ENCODE measurements around the gene ZBTB44. TPM values are rescaled to one million over a fixed set of nuclear protein-coding genes. Genes with fewer than 3 reads are reported as not detected.

ZBTB44 gene
- polyA plus RNA-seq, 1 of the 3 experiments (the other 2 are of a cell fraction) = 5.0 TPM

DNA sequence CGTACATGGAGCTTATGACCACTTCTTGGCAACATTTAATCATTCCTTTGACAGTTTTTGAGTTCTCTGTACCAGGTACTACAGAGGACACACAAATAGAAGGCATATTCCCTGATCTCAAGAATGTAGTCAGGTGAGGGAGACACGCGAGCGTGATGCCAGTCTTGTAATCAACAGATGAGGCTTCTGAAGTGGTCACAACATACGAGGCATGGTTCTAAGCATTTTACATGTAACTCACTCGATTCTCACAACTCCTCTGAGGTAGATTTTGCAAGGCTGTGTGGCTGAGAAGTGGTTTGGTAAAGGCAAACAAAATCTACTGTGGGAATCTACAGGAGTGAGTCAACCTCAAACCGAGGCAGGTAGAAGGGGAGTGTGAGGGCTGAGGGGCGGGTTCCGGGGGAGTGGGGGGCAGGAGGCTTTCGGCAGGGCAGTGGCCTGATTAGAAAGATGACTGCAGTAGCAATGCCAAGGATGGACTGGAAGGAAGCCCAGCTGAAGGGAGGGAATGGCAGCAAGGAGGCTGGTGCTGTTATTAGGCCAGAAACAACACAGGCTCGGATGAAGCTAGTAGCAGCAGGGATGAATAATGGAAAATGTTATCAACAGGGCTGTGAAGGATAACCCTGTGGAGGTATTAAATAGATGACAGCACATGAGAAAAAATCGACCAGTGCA is 91.3 kb downstream of the ZBTB44 start:
- H3K4me3 ChIP-seq (ENCODE audit: low read depth in 2 of 2, low read length in 1 of 2) = no peak overlapping the region
- TF ChIP-seq RFX5 (IDR thresholded peaks at IDR 0.05; ENCODE audit: low read length) = no peak
- TF ChIP-seq GATA2 (CRISPR knock-in tag; IDR thresholded peaks at IDR 0.05) = no peak
- no peak for TF ChIP-seq RXRA (IDR thresholded peaks at IDR 0.05; ENCODE audit: borderline replicate concordance, low read depth)
- no peak overlapping the region for H2AFZ ChIP-seq (ENCODE audit: low read depth)
- WGBS (ENCODE audit: low lambda C conversion rate) = 93% methylated on average over 12 of the region's 12 CpGs
- H3K9me2 ChIP-seq = no peaks in the 10 kb centered on the region
- no peaks in the 10 kb centered on the region for H4K20me1 ChIP-seq (ENCODE audit: insufficient read depth)
- no peaks in the 10 kb centered on the region for H3K4me1 ChIP-seq (ENCODE audit: control insufficient read depth in 1 of 2, insufficient read depth in 2 of 2, low read depth in 1 of 2, low read length in 1 of 2)
- H3F3A ChIP-seq (replicated peaks; ENCODE audit: insufficient read depth) = no peaks in the 10 kb centered on the region
- no peak overlapping the region for H3K27ac ChIP-seq (ENCODE audit: low read depth in 2 of 2, low read length in 1 of 2)
- H3K9me3 ChIP-seq = no peaks in the 10 kb centered on the region
- no peak overlapping the region for H3K4me2 ChIP-seq
- H3K9ac ChIP-seq = no peak overlapping the region
- no peaks in the 10 kb centered on the region for H3K27me3 ChIP-seq (ENCODE audit: insufficient read depth)
- ChIA-PET POLR2A (no interaction called here), CTCF (interaction anchor here (3.3 kb wide), 1 partner anchor 11 kb away, joined by 13 read pairs; no protein-coding TSS in a partner anchor)
- no peak for DNase-seq
- H3K79me2 ChIP-seq (ENCODE audit: insufficient read depth) = no peaks in the 10 kb centered on the region
- H3K36me3 ChIP-seq (replicated peaks in 1 of 2; ENCODE audit: control insufficient read depth in 1 of 2, insufficient read depth in 2 of 2, low read length in 1 of 2) = no peaks in the 10 kb centered on the region

DNA sequence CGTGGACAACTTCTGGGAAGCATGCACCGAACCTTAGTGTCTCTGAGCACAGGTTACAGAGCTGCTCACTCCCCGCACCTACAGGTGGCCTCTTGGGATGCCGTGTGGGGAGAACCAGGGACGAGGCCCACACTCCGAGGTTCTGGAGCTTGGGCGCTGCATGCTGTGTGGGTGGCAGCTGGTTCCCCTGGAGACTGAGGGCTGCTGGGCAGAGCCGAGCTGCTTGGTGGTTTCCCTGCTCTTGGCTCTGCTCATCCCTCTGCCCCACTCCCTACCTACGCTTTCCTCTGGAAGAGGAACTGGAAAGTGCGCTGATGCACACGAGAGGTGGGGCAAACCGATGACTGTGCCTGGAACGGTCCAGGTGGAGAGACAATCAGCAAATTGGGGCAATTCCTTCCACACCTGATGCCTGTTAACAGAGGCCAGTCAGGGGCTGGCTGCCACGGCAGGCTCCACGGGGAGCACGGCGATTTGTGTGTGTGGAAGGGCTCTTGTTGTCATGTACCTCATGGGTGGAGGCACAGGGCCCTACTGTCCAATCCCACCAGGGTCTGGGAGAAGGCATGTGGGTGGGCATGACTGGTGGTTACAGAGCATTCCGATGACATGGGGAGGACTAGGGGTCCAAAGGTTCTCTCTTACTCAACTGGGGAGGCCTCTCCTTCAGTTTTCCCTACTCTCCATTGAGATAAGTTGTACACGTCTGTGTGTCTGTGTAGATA is 94.2 kb downstream of the ZBTB44 start:
- no peaks in the 10 kb centered on the region for H3K9me3 ChIP-seq
- H3K27me3 ChIP-seq (ENCODE audit: insufficient read depth) = no peaks in the 10 kb centered on the region
- no peaks in the 10 kb centered on the region for H3K79me2 ChIP-seq (ENCODE audit: insufficient read depth)
- WGBS (ENCODE audit: low lambda C conversion rate) = 89% methylated on average over 16 of the region's 19 CpGs
- DNase-seq = no peak
- no peak overlapping the region for H3K4me3 ChIP-seq (ENCODE audit: low read depth in 2 of 2, low read length in 1 of 2)
- no peak overlapping the region for H3K27ac ChIP-seq (ENCODE audit: low read depth in 2 of 2, low read length in 1 of 2)
- ChIA-PET POLR2A (no interaction called here), CTCF (no interaction called here)
- H3K4me1 ChIP-seq (ENCODE audit: control insufficient read depth in 1 of 2, insufficient read depth in 2 of 2, low read depth in 1 of 2, low read length in 1 of 2) = no peaks in the 10 kb centered on the region
- TF ChIP-seq SMC3 (IDR thresholded peaks at IDR 0.05; ENCODE audit: low read depth, low read length) = no peak
- TF ChIP-seq, protein P1, sequence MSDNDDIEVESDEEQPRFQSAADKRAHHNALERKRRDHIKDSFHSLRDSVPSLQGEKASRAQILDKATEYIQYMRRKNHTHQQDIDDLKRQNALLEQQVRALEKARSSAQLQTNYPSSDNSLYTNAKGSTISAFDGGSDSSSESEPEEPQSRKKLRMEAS (IDR thresholded peaks at IDR 0.05; ENCODE audit: low read depth) = no peak
- TF ChIP-seq GABPA (IDR thresholded peaks at IDR 0.05; ENCODE audit: low read depth) = no peak
- TF ChIP-seq, protein P2, sequence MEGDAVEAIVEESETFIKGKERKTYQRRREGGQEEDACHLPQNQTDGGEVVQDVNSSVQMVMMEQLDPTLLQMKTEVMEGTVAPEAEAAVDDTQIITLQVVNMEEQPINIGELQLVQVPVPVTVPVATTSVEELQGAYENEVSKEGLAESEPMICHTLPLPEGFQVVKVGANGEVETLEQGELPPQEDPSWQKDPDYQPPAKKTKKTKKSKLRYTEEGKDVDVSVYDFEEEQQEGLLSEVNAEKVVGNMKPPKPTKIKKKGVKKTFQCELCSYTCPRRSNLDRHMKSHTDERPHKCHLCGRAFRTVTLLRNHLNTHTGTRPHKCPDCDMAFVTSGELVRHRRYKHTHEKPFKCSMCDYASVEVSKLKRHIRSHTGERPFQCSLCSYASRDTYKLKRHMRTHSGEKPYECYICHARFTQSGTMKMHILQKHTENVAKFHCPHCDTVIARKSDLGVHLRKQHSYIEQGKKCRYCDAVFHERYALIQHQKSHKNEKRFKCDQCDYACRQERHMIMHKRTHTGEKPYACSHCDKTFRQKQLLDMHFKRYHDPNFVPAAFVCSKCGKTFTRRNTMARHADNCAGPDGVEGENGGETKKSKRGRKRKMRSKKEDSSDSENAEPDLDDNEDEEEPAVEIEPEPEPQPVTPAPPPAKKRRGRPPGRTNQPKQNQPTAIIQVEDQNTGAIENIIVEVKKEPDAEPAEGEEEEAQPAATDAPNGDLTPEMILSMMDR (IDR thresholded peaks at IDR 0.05) = no peak
- no peak overlapping the region for H3K9ac ChIP-seq
- H4K20me1 ChIP-seq (ENCODE audit: insufficient read depth) = no peaks in the 10 kb centered on the region
- H3K9me2 ChIP-seq = no peaks in the 10 kb centered on the region
- H3K4me2 ChIP-seq = no peak overlapping the region
- no peak overlapping the region for H2AFZ ChIP-seq (ENCODE audit: low read depth)
- H3K36me3 ChIP-seq (replicated peaks in 1 of 2; ENCODE audit: control insufficient read depth in 1 of 2, insufficient read depth in 2 of 2, low read length in 1 of 2) = no peaks in the 10 kb centered on the region
- no peaks in the 10 kb centered on the region for H3F3A ChIP-seq (replicated peaks; ENCODE audit: insufficient read depth)

DNA sequence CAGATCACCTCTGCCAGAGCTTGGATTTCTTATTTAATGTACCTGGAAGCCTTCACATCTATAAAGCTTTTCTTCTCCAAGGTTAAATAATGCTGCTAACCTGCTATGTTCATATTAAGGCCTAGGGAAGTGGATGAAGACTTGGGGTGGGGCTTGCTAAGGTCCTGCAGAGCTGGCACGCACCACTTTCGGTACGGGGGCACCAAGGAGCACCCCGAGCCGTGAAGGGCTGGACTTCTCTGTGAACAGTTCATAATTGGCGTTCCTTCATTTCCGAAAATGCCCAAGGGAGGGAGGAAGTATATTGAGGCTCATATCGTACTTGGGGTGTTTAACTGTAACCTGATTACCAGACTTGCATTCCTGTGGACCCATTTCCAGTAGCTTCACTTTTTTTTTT is 95.6 kb downstream of the ZBTB44 start:
- Histone ChIP-seq H3K9me2 (no peaks in the 10 kb centered on the region), H3K36me3 (replicated peaks in 1 of 2; ENCODE audit: control insufficient read depth in 1 of 2, insufficient read depth in 2 of 2, low read length in 1 of 2) (no peaks in the 10 kb centered on the region), H3K79me2 (ENCODE audit: insufficient read depth) (no peaks in the 10 kb centered on the region), H3K4me3 (ENCODE audit: low read depth in 2 of 2, low read length in 1 of 2) (no peak overlapping the region), H4K20me1 (ENCODE audit: insufficient read depth) (no peaks in the 10 kb centered on the region), H3F3A (replicated peaks; ENCODE audit: insufficient read depth) (no peaks in the 10 kb centered on the region), H3K27me3 (ENCODE audit: insufficient read depth) (peaks cover 6% of the 10 kb centered on the region; the same call in 1 of the 2 replicates), H3K27ac (ENCODE audit: low read depth in 2 of 2, low read length in 1 of 2) (no peak overlapping the region), H3K4me2 (no peak overlapping the region), H2AFZ (ENCODE audit: low read depth) (no peak overlapping the region), H3K9me3 (no peaks in the 10 kb centered on the region), H3K4me1 (ENCODE audit: control insufficient read depth in 1 of 2, insufficient read depth in 2 of 2, low read depth in 1 of 2, low read length in 1 of 2) (no peaks in the 10 kb centered on the region), H3K9ac (no peak overlapping the region)
- no peak for DNase-seq
- ChIA-PET POLR2A (no interaction called here), CTCF (interaction anchor here (1.3 to 2.0 kb wide), 2 partner anchors 212 to 643 kb away, joined by 3 to 5 read pairs; no protein-coding TSS in a partner anchor)
- 85% methylated on average over 8 of the region's 8 CpGs for WGBS (ENCODE audit: low lambda C conversion rate)
- TF ChIP-seq TEAD4 (IDR thresholded peaks at IDR 0.05; ENCODE audit: borderline replicate concordance, insufficient read depth) (no peak), EZH2phosphoT487 (IDR thresholded peaks at IDR 0.05; ENCODE audit: borderline replicate concordance, low read depth) (no peak), POLR2AphosphoS5 (IDR thresholded peaks at IDR 0.05; ENCODE audit: low read depth, low read length) (no peak), TAF1 (IDR thresholded peaks at IDR 0.05; ENCODE audit: borderline replicate concordance, low read depth, low read length) (no peak), FOSL2 (IDR thresholded peaks at IDR 0.05; ENCODE audit: borderline replicate concordance, low read depth) (no peak), ELF1 (IDR thresholded peaks at IDR 0.05) (no peak)
- TF ChIP-seq, protein P3, sequence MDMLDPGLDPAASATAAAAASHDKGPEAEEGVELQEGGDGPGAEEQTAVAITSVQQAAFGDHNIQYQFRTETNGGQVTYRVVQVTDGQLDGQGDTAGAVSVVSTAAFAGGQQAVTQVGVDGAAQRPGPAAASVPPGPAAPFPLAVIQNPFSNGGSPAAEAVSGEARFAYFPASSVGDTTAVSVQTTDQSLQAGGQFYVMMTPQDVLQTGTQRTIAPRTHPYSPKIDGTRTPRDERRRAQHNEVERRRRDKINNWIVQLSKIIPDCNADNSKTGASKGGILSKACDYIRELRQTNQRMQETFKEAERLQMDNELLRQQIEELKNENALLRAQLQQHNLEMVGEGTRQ (IDR thresholded peaks at IDR 0.05; ENCODE audit: borderline replicate concordance, low read depth, low read length) = no peak
- TF ChIP-seq, protein P4, sequence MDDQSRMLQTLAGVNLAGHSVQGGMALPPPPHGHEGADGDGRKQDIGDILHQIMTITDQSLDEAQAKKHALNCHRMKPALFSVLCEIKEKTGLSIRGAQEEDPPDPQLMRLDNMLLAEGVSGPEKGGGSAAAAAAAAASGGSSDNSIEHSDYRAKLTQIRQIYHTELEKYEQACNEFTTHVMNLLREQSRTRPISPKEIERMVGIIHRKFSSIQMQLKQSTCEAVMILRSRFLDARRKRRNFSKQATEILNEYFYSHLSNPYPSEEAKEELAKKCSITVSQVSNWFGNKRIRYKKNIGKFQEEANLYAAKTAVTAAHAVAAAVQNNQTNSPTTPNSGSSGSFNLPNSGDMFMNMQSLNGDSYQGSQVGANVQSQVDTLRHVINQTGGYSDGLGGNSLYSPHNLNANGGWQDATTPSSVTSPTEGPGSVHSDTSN (IDR thresholded peaks at IDR 0.05) = no peak

Data from SK-N-SH (cell line).